Right atrium auricular region (tissue), 2 donors: Measurements from ENCODE around the gene NEURL2. TPM values are rescaled to one million over a fixed set of nuclear protein-coding genes. Genes with fewer than 3 reads are reported as not detected.
A peak's percentile ranks its signal among the peaks of the same experiment; 100 is the strongest.

Experiments used
- DNase-seq: peaks from one replicate; pipeline ENCODE4 v3.0.0-alpha.2; 2019; ENCODE audit warnings: low spot score
- H3K27ac ChIP-seq, 2 donors: fragments of 200-600 bp; sonication (generic); 1 replicate in 1 of 2; 2 replicates in 1 of 2; pipeline ENCODE4 v1.5.1; 2016 to 2019
- H3K27me3 ChIP-seq, 2 donors: fragments of 200-600 bp; sonication (generic); one replicate each; pipeline versions ENCODE4 v1.5.1 to v1.6.0; 2017 to 2019
- H3K36me3 ChIP-seq: fragments of 200-600 bp; sonication (generic); one replicate; pipeline ENCODE4 v1.5.1; 2016
- H3K4me1 ChIP-seq, 2 donors: fragments of 200-600 bp; sonication (generic); one replicate each; pipeline versions ENCODE4 v1.5.1 to v1.6.0; 2017 to 2019
- H3K4me3 ChIP-seq, 2 donors: fragments of 200-600 bp; sonication (generic); 1 replicate in 1 of 2; 2 replicates in 1 of 2; pipeline ENCODE4 v1.5.1; 2017 to 2019; ENCODE audit warnings: mild to moderate bottlenecking in 1 of 2, moderate library complexity in 1 of 2
- H3K9me3 ChIP-seq, 2 donors: fragments of 200-600 bp; sonication (generic); one replicate each; pipeline ENCODE4 v1.5.1; 2019
- CTCF ChIP-seq, 2 donors: fragments of 200-600 bp; sonication (generic); IDR thresholded peaks; one replicate each; pipeline ENCODE4 v1.5.1; 2019; ENCODE audit warnings: antibody characterized with exemption in 2 of 2
- total RNA-seq, 2 donors: library from RNA; depleted of rRNA; stranded (reverse); fragments of >200 nt; gene quantifications; one replicate each; pipeline ENCODE4 v1.1.0, GENCODE V29; 2016

Gene NEURL2
- total RNA-seq, 2 donors from 2014 or later = 8.7 to 8.8 TPM

- no peaks in the 10 kb centered on the region for H3K27me3 ChIP-seq
- DNase-seq = no peak
- H3K4me1 ChIP-seq = peaks cover 0 to 29% of the 10 kb centered on the region in 2 donors
- peaks cover 60% of the 10 kb centered on the region for H3K36me3 ChIP-seq
- H3K27ac ChIP-seq = peak overlapping the region; percentile 29 to 57
- H3K4me3 ChIP-seq = no peak overlapping the region
- TF ChIP-seq CTCF (IDR thresholded peaks at IDR 0.05) = no peak
- no peaks in the 10 kb centered on the region for H3K9me3 ChIP-seq
Observed at GRCh38 chr20:45842169-45842812, 48.7 kb downstream of the NEURL2 start.

- no peak for DNase-seq
- Histone ChIP-seq H3K4me3 (no peak overlapping the region), H3K27ac (peak overlapping the region; percentile 33 to 57), H3K9me3 (no peaks in the 10 kb centered on the region), H3K27me3 (no peaks in the 10 kb centered on the region), H3K4me1 (peaks cover 0 to 36% of the 10 kb centered on the region in 2 donors), H3K36me3 (peaks cover 52% of the 10 kb centered on the region)
- no peak for TF ChIP-seq CTCF (IDR thresholded peaks at IDR 0.05)
Observed at GRCh38 chr20:45841407-45842129, 49.4 kb downstream of the NEURL2 start.

GRCh38 chr20:45840700-45841198, 50.3 kb downstream of the NEURL2 start:
- peaks cover 0 to 42% of the 10 kb centered on the region in 2 donors for H3K4me1 ChIP-seq
- peaks cover 44% of the 10 kb centered on the region for H3K36me3 ChIP-seq
- peak overlapping the region in 1 of 2 donors; percentile 33 for H3K27ac ChIP-seq
- DNase-seq = no peak
- no peaks in the 10 kb centered on the region for H3K9me3 ChIP-seq
- no peaks in the 10 kb centered on the region for H3K27me3 ChIP-seq
- no peak for TF ChIP-seq CTCF (IDR thresholded peaks at IDR 0.05)
- H3K4me3 ChIP-seq = no peak overlapping the region

Other genes with a start within 250 kb of the NEURL2 start
- gene WFDC11, start 221.0 kb downstream of the NEURL2 start, total RNA-seq = not detected
- not detected for gene WFDC13, start 189.2 kb downstream of the NEURL2 start, total RNA-seq
- not detected for gene WFDC10B, start 186.2 kb downstream of the NEURL2 start, total RNA-seq
- gene SPINT4, start 168.9 kb downstream of the NEURL2 start, total RNA-seq = not detected
- under 1 TPM in 1 of 2 donors, not detected in 1; 0.75 TPM for gene WFDC3, start 99.3 kb downstream of the NEURL2 start, total RNA-seq
- gene DNTTIP1, start 99.3 kb downstream of the NEURL2 start, total RNA-seq = 10 to 100 TPM; 13.2 to 21.6 TPM
- gene UBE2C, start 78.6 kb downstream of the NEURL2 start, total RNA-seq = 1 to 10 TPM; 1.4 to 4.9 TPM
- gene TNNC2, start 63.9 kb downstream of the NEURL2 start, total RNA-seq = under 1 TPM in 1 of 2 donors, not detected in 1; 0.51 TPM
- 10 to 100 TPM; 43.5 to 54.7 TPM for gene SNX21, start 57.4 kb downstream of the NEURL2 start, total RNA-seq
- gene ACOT8, start 33.8 kb downstream of the NEURL2 start, total RNA-seq = 10 to 100 TPM; 39.9 to 40.9 TPM
- 1 to 10 TPM; 2.4 to 3.7 TPM for gene ZSWIM3, start 33.6 kb downstream of the NEURL2 start, total RNA-seq
- 10 to 100 TPM in 1 of 2 donors, 1 to 10 TPM in 1; 9.8 to 13.8 TPM for gene ZSWIM1, start 10.0 kb downstream of the NEURL2 start, total RNA-seq
- 1 to 10 TPM; 1.1 to 1.4 TPM for gene SPATA25, start 3.6 kb downstream of the NEURL2 start, total RNA-seq
- 100 to 1,000 TPM in 1 of 2 donors, 10 to 100 TPM in 1; 83.8 to 116 TPM for gene CTSA, start 127 bp upstream of the NEURL2 start, total RNA-seq
- gene PLTP, start 20.9 kb upstream of the NEURL2 start, total RNA-seq = 100 to 1,000 TPM in 1 of 2 donors, 10 to 100 TPM in 1; 53.6 to 221 TPM
- 10 to 100 TPM; 21.1 to 39.8 TPM for gene PCIF1, start 43.5 kb upstream of the NEURL2 start, total RNA-seq
- gene ZNF335, start 81.0 kb upstream of the NEURL2 start, total RNA-seq = 10 to 100 TPM in 1 of 2 donors, 1 to 10 TPM in 1; 6.6 to 12.1 TPM
- 1 to 10 TPM in 1 of 2 donors, under 1 TPM in 1; 0.82 to 1.8 TPM for gene MMP9, start 117.7 kb upstream of the NEURL2 start, total RNA-seq
- not detected for gene SLC12A5, start 138.0 kb upstream of the NEURL2 start, total RNA-seq
- 10 to 100 TPM; 17.8 to 23.3 TPM for gene NCOA5, start 198.8 kb upstream of the NEURL2 start, total RNA-seq
- 10 to 100 TPM in 1 of 2 donors, 1 to 10 TPM in 1; 9.6 to 14.9 TPM for gene CD40, start 227.1 kb upstream of the NEURL2 start, total RNA-seq